KOPT-K1 (cell line): ENCODE data around the gene ADCY3.

Source experiments
- H3K27ac ChIP-seq: fragments of 200-600 bp; sonication (generic); 2 replicates; pipeline ENCODE4 v1.5.1; 2016; ENCODE audit warnings: antibody characterized with exemption, mild to moderate bottlenecking, low read depth, low read length; ENCODE audit not compliant: poor library complexity, severe bottlenecking
- H3K36me3 ChIP-seq: fragments of 200-600 bp; sonication (generic); 2 replicates; pipeline ENCODE4 v1.5.1; 2017; ENCODE audit warnings: antibody characterized with exemption, mild to moderate bottlenecking, low read length, moderate library complexity; ENCODE audit not compliant: insufficient read depth
- H3K9me3 ChIP-seq: fragments of 200-600 bp; sonication (generic); 2 replicates; pipeline ENCODE4 v1.5.1; 2017; ENCODE audit warnings: antibody characterized with exemption, low read length, mild to moderate bottlenecking; ENCODE audit not compliant: insufficient read depth, poor library complexity, severe bottlenecking

Gene ADCY3

GRCh38 chr2:24881158-24881557 is 38.9 kb downstream of the ADCY3 start:
- H3K36me3 ChIP-seq, result peaks cover 5% of the 10 kb centered on the region; the same call in 1 of the 2 replicates
- no peak overlapping the region for H3K27ac ChIP-seq
- H3K9me3 ChIP-seq, result no peaks in the 10 kb centered on the region

GRCh38 chr2:24878341-24878740 is 41.7 kb downstream of the ADCY3 start:
- Histone ChIP-seq H3K27ac (no peak overlapping the region), H3K9me3 (no peaks in the 10 kb centered on the region), H3K36me3 (peaks cover 8% of the 10 kb centered on the region; the same call in 1 of the 2 replicates)

DNA sequence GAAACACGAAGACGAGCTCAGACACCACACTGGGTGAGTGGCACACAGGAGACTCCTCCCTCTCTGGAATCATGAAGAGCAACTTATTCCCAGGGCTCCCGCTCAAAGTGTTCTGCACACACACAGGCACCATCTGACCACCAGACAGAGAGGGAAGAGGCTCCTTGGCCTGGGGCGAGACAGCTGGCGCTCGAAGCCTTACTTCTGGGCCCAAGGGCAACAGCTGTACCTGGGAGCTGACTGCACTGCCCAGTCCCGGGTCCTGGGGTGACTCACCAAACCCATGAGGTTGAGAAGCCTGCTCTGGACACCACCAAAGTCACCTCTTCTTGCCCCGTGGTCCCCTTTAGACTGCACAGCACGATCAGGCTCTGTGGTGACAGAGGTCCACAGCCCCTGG is 42.4 kb downstream of the ADCY3 start:
- Histone ChIP-seq H3K36me3 (peaks cover 8% of the 10 kb centered on the region; the same call in 1 of the 2 replicates), H3K9me3 (no peaks in the 10 kb centered on the region), H3K27ac (no peak overlapping the region)

- peaks cover 12% of the 10 kb centered on the region; the same call in 1 of the 2 replicates for H3K36me3 ChIP-seq
- H3K9me3 ChIP-seq, result no peaks in the 10 kb centered on the region
- H3K27ac ChIP-seq, result no peak overlapping the region
These were observed 43.0 kb downstream of the ADCY3 start for GRCh38 chr2:24877067-24877466.

- Histone ChIP-seq H3K36me3 (peaks cover 17% of the 10 kb centered on the region), H3K27ac (no peak overlapping the region), H3K9me3 (no peaks in the 10 kb centered on the region)
These were observed 44.1 kb downstream of the ADCY3 start for GRCh38 chr2:24875901-24876300.

DNA sequence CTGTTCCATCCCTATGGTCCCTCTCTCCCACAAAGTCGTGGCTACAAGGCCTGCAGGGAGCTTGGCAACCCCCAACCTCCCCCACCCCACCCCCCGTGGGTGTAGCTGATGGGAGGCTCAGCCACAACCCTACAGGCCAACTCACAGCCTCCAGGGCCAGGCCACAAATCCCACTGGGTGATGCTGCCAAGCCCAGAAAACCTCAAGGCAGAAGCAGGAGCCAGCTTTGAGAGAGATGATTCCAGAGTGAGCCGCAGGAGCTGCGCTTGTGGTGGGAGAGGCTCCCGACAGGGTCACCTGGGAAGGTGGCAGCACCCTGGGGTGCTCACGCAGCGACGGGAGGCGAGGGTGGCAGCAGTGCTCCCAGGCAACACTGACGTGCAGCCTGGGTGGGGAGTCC is 44.8 kb downstream of the ADCY3 start:
- no peak overlapping the region for H3K27ac ChIP-seq
- H3K9me3 ChIP-seq, result no peaks in the 10 kb centered on the region
- peaks cover 17% of the 10 kb centered on the region for H3K36me3 ChIP-seq

- H3K9me3 ChIP-seq, result no peaks in the 10 kb centered on the region
- H3K27ac ChIP-seq, result no peak overlapping the region
- H3K36me3 ChIP-seq, result peaks cover 17% of the 10 kb centered on the region
These were observed 46.0 kb downstream of the ADCY3 start for GRCh38 chr2:24874035-24874434.

DNA sequence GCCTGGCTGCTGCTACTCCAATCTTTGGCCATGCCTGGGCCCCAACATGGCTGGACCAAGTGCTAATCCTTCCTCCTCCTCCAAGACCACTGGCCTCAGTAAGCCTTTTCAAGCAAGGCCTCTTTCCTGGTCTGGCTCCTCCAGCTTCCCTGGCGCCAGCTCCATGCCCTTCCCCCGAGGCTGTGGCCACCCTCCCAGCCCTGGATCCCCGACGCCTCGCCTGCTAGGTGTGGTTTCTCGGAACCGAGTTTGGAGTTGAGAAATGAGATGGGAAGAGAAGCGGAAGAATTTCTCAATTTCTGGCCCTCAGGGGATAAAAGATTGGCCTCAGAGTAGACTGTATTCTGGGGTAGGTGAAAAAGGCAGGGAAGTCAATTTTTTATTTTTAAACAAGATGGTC is 46.4 kb downstream of the ADCY3 start:
- no peak overlapping the region for H3K27ac ChIP-seq

DNA sequence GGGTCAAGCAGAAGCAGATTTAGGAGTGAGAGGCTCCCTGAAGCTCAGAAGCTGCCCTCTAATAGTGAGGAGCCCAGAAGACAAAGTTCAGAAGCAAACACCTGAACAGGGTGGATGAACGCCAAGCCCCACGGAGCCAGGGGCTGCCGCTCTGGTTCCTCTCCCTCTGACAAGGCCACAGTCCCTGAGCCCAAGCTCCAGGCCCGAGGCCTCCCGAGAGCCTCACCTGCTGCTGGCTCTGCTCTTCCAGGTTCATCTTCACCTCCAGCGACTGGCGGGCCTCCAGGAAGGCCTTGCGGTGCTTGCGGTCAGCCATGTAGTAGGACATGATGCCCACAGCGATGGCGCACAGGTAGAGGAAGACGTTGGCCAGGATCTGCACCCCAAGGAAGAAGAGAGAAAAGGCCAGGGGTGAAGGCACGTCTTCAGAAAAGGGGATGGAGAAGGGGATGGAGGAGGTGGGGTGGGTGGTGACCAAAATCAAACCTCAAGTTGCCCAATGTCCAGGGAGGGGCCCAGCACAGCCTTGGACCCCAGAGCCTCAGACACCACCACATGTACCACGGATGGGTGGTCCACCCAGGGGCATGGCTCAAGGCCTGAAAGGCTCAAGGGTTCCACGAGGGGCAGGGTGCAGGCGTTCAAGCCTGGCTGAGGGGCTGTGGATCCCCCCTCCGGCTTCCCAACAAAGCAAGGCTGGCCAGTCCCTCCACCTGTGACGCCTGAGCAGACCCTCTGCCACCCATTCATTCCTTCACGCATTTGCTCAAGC is 47.5 kb downstream of the ADCY3 start:
- Histone ChIP-seq H3K27ac (no peak overlapping the region), H3K36me3 (peaks cover 17% of the 10 kb centered on the region), H3K9me3 (no peaks in the 10 kb centered on the region)

More for the DNA sequence above, 46.4 kb downstream of the ADCY3 start:
- H3K36me3 ChIP-seq, result peaks cover 17% of the 10 kb centered on the region
- no peaks in the 10 kb centered on the region for H3K9me3 ChIP-seq

- Histone ChIP-seq H3K36me3 (peaks cover 17% of the 10 kb centered on the region), H3K27ac (no peak overlapping the region), H3K9me3 (no peaks in the 10 kb centered on the region)
These were observed 48.1 kb downstream of the ADCY3 start for GRCh38 chr2:24871852-24872333.

- peaks cover 17% of the 10 kb centered on the region for H3K36me3 ChIP-seq
- no peaks in the 10 kb centered on the region for H3K9me3 ChIP-seq
- H3K27ac ChIP-seq, result no peak overlapping the region
These were observed 48.9 kb downstream of the ADCY3 start for GRCh38 chr2:24870891-24871705.

DNA sequence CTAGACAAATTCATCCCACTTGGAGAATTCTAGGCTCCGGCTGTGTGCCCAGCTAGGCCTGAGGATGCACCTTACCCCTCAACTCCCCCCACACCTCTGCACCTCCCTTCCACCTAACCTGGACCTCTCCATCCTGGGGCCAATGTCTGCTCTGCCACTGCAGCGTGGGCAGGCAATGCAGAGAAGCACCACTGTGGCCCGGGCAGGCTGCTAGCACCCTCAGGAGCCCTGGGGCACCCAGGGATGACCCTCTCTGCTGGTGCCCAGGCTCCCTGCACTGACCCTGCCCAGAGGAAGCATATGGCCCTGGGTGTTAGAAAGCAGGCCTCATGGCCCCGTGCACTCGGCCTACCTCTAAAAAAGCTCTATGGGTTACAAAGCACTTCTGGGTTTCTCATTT is 49.6 kb downstream of the ADCY3 start:
- no peak overlapping the region for H3K27ac ChIP-seq
- peaks cover 20% of the 10 kb centered on the region for H3K36me3 ChIP-seq
- no peaks in the 10 kb centered on the region for H3K9me3 ChIP-seq

DNA sequence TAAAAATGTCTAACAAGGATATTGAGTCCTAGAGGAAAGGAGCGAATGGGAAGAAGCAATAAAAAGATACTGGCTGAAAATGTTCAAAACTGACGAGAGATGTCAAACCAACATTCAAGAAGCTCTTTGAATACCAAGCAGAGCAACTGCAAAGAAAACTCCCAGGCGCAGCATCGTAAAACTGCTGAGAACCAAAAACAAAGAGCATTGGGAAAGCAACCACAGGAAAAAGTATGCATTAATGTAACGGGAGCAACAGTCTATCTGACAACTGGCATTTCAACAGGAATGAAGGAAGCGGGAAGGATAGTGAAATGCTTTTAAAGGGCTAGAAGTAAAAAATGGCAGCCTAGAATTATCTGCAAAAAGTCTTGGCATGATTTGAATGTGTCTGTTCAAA is 53.1 kb downstream of the ADCY3 start:
- peaks cover 8% of the 10 kb centered on the region; the same call in 1 of the 2 replicates for H3K36me3 ChIP-seq
- no peak overlapping the region for H3K27ac ChIP-seq
- no peaks in the 10 kb centered on the region for H3K9me3 ChIP-seq

DNA sequence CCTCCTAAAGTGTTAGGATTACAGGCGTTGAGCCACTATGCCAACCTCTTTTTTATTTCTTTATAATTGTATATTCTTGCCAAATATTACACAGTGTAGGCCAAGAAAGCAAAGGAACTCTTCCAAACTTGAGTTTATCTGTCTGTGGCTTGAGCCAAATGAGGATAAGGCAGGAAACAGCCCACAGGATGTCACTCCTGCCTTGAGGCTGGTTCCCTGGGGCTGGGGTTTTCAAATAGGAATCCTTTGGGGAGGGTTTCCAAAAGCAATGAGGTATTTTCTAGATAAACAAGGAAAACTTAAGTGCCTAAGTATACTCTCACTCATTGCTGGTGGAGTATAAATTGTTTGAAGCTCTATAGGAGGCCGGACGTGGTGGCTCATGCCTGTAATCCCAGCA is 56.4 kb downstream of the ADCY3 start:
- Histone ChIP-seq H3K27ac (no peak overlapping the region), H3K36me3 (peaks cover 5% of the 10 kb centered on the region; the same call in 1 of the 2 replicates), H3K9me3 (no peaks in the 10 kb centered on the region)

GRCh38 chr2:24861500-24861899 is 58.5 kb downstream of the ADCY3 start:
- H3K9me3 ChIP-seq, result no peaks in the 10 kb centered on the region
- H3K27ac ChIP-seq, result no peak overlapping the region
- peaks cover 5% of the 10 kb centered on the region; the same call in 1 of the 2 replicates for H3K36me3 ChIP-seq
